Ovary (tissue), 9 donors: ENCODE data around the gene NTRK2. TPM values are rescaled to one million over a fixed set of nuclear protein-coding genes. Genes with fewer than 3 reads are reported as not detected.

Experiments used
- DNase-seq, 5 donors: peaks; one replicate each; pipeline ENCODE4 v3.0.0-alpha.2; 2019 to 2020
- H3K27ac ChIP-seq, 2 donors: fragments of 200-600 bp; one replicate each; pipeline versions ENCODE4 v1.5.1 to v1.8.0; 2019 to 2022
- H3K27me3 ChIP-seq: fragments of 200-600 bp; one replicate; pipeline ENCODE4 v1.8.0; 2022
- H3K36me3 ChIP-seq: fragments of 200-600 bp; sonication (generic); one replicate; pipeline ENCODE4 v1.5.1; 2019
- H3K4me1 ChIP-seq: one replicate; pipeline ENCODE4 v1.8.1; 2013; ENCODE audit warnings: mild to moderate bottlenecking, moderate library complexity; ENCODE audit not compliant: insufficient read depth
- H3K4me3 ChIP-seq: fragments of 200-600 bp; sonication (generic); one replicate; pipeline ENCODE4 v1.5.1; 2017
- H3K9me3 ChIP-seq, 2 donors: fragments of 200-600 bp in 1 of 2; sonication (generic) in 1 of 2; one replicate each; pipeline versions ENCODE4 v1.5.1 to v1.8.1; 2013 to 2019; ENCODE audit warnings: mild to moderate bottlenecking in 1 of 2, moderate library complexity in 1 of 2
- CTCF ChIP-seq, 3 donors: fragments of 450-650 bp in 2 of 3; fragments of 200-600 bp in 1 of 3; IDR thresholded peaks; one replicate each; pipeline versions ENCODE4 v1.5.1 to v1.8.0; 2016 to 2022; ENCODE audit warnings: antibody characterized with exemption in 3 of 3, mild to moderate bottlenecking in 1 of 3
- EP300 ChIP-seq: sonication (generic); formaldehyde crosslinking; IDR thresholded peaks from one replicate; pipeline ENCODE4 v1.6.1; 2017; ENCODE audit warnings: antibody characterized with exemption
- POLR2A ChIP-seq: fragments of 450-650 bp; IDR thresholded peaks from one replicate; pipeline ENCODE4 v1.6.1; 2017; ENCODE audit warnings: antibody characterized with exemption, mild to moderate bottlenecking, moderate library complexity
- WGBS, 3 donors: extraction: QIAGEN DNeasy Blood & Tissue Kit in 1 of 3; methylation state at CpG; one replicate each; pipeline versions ENCODE4 v1.1.5 to v1.1.7; 2013 to 2017; 5-methylcytosine and 5-hydroxymethylcytosine counted together
- intact Hi-C, 4 donors: fragments of 100-400 bp; cut with DNase I; formaldehyde crosslinking; loops; one replicate each; pipeline versions ENCODE4 v1.11.0 to v1.15.1; 2022 to 2023
- polyA plus RNA-seq, 2 donors: library from polyadenylated mRNA; stranded (reverse); fragments of 200-250 nt in 1 of 2; fragments of 350-450 nt in 1 of 2; fragmentation: Illumina TruSeq in 1 of 2; extraction: RNeasy Lipid Tissue Mini Kit (QIAGEN cat#74804) in 1 of 2; gene quantifications; one replicate each; pipeline ENCODE4 v1.2.3, GENCODE V29; 2013 to 2014
- total RNA-seq, 7 donors: library from RNA; depleted of rRNA in 2 of 7; stranded (reverse); fragments of >200 nt in 2 of 7; fragmentation: NEBNext Ultra II Directional in 3 of 7; extraction: Animal tissue kit (Norgen Biotek cat#: 25700) in 3 of 7; gene quantifications; one replicate each; pipeline versions ENCODE4 v1.1.0 to v1.2.4, GENCODE V29; 2016 to 2023
- donor health status: DM: no; HTN: no; CAD: no; lungs with moderate emphysema.
- donor health status: DM: no; HTN: no; CAD: no.
- donor health status: Bipolar disorder and iron deficiency.
- donor health status: DM: yes; HTN: yes; CAD: no.
- donor health status: DM: no; HTN: no; CAD: no.
- donor health status: DM: yes; HTN: yes; CAD: no.

NTRK2 gene
- total and polyA plus RNA-seq, 9 donors = 6.4 to 31.1 (median 10.8) TPM

GRCh38 chr9:84849049-84849448 is 179.5 kb downstream of the NTRK2 start:
- WGBS, 3 donors = 93 to 98% (median 93%) methylated on average over 2 of the region's 2 CpGs

GRCh38 chr9:84850830-84851392 is 181.4 kb downstream of the NTRK2 start:
- no peak for DNase-seq
- Histone ChIP-seq H3K27ac (no peak overlapping the region), H3K4me1 (no peaks in the 10 kb centered on the region), H3K4me3 (no peak overlapping the region), H3K27me3 (no peaks in the 10 kb centered on the region), H3K9me3 (no peaks in the 10 kb centered on the region), H3K36me3 (no peaks in the 10 kb centered on the region)
- WGBS, 3 donors = 92 to 96% (median 92%) methylated on average over 4 of the region's 4 CpGs
- intact Hi-C loops = no loop called here
- TF ChIP-seq EP300 (no peak), CTCF (IDR thresholded peaks at IDR 0.05) (no peak), POLR2A (no peak)

More at GRCh38 chr9:84849049-84849448, 179.5 kb downstream of the NTRK2 start:
- intact Hi-C loops = loop anchor here in 1 of 4 donors (10.0 kb wide), 1 partner anchor 86 kb away; no protein-coding TSS in a partner anchor
- TF ChIP-seq EP300 = no peak
- no peak for TF ChIP-seq POLR2A
- TF ChIP-seq CTCF (IDR thresholded peaks at IDR 0.05) = no peak
- no peaks in the 10 kb centered on the region for H3K36me3 ChIP-seq
- H3K27ac ChIP-seq = no peak overlapping the region
- DNase-seq = no peak
- H3K4me3 ChIP-seq = no peak overlapping the region
- H3K4me1 ChIP-seq = no peaks in the 10 kb centered on the region
- H3K27me3 ChIP-seq = no peaks in the 10 kb centered on the region
- no peaks in the 10 kb centered on the region for H3K9me3 ChIP-seq

GRCh38 chr9:84851935-84852585 is 182.5 kb downstream of the NTRK2 start:
- no peak overlapping the region for H3K27ac ChIP-seq
- H3K4me3 ChIP-seq = no peak overlapping the region
- TF ChIP-seq CTCF (IDR thresholded peaks at IDR 0.05) = no peak
- no peak for TF ChIP-seq EP300
- no peak for TF ChIP-seq POLR2A
- 59 to 68% (median 65%) methylated on average over 10 of the region's 10 CpGs for WGBS, 3 donors
- no peaks in the 10 kb centered on the region for H3K27me3 ChIP-seq
- no peaks in the 10 kb centered on the region for H3K4me1 ChIP-seq
- intact Hi-C loops = no loop called here
- DNase-seq = peak in 1 of 5 donors; percentile 28
- no peaks in the 10 kb centered on the region for H3K9me3 ChIP-seq
- no peaks in the 10 kb centered on the region for H3K36me3 ChIP-seq

GRCh38 chr9:84852617-84853301 is 183.2 kb downstream of the NTRK2 start:
- no peak for TF ChIP-seq POLR2A
- no peak for TF ChIP-seq EP300
- TF ChIP-seq CTCF (IDR thresholded peaks at IDR 0.05) = no peak
- no peak overlapping the region for H3K27ac ChIP-seq
- intact Hi-C loops = no loop called here

More at GRCh38 chr9:84852617-84853301, 183.2 kb downstream of the NTRK2 start:
- Histone ChIP-seq H3K9me3 (no peaks in the 10 kb centered on the region), H3K4me1 (no peaks in the 10 kb centered on the region), H3K27me3 (no peaks in the 10 kb centered on the region), H3K4me3 (no peak overlapping the region), H3K36me3 (no peaks in the 10 kb centered on the region)
- no peak for DNase-seq
- WGBS, 3 donors = 43 to 77% (median 72%) methylated on average over 1 of the region's 1 CpG
